Measurements from ENCODE around the gene NDOR1. TPM values are rescaled to one million over a fixed set of nuclear protein-coding genes. Genes with fewer than 3 reads are reported as not detected.
A peak's percentile ranks its signal among the peaks of the same experiment; 100 is the strongest.

The NDOR1 gene
- total RNA-seq, 3 donors from 2014 or later (not counting 1 experiment from before 2014, with no cell fraction given) = 31.1 to 36.0 (median 31.9) TPM

DNA sequence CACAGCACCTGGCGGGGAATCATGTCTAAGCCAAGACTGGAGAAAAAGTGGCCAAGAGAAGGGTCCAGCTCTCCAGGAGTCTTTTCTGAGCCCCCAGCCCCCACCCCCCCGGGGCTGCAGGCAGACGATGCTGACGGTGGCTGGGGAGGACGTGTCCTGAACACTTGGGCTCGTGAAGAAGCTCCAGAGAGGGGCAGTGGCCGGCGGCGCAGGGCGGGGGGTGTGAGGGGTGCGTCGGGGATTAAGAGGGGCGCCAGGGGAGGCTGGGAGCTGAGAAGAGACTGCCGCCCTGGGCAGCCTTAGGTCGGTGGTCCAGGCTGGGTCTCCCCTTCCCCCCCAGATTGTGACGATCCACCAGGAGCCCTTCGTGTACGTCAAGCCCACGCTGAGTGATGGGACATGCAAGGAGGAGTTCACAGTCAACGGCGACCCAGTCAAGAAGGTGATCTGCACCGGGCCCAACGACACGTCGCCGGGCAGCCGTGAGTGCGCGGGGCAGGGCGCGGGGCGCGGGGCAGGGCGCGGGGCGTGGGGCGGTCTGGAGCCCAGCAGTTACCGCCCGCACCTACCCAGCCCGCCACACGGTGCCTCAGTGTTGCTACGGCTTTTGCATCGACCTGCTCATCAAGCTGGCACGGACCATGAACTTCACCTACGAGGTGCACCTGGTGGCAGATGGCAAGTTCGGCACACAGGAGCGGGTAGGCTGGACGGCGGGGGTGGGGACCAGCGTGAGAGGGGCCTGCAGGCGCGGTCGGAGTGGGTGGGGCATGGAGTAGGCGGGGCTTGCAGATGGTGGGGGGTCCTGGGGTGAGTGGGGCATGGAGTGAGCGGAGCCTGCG is 44.6 kb upstream of the NDOR1 start:
- intact Hi-C loops (cut with micrococcal nuclease) = no loop called here
- Mint-ChIP-seq H3K27ac (no peak overlapping the region), H3K27me3 (ENCODE audit: low read depth in 2 of 2) (peaks cover 31 to 45% of the 10 kb centered on the region in 2 donors), H3K4me3 (no peak overlapping the region), H3K4me1 (peaks cover 0 to 5% of the 10 kb centered on the region in 2 donors), H3K9me3 (no peaks in the 10 kb centered on the region), H3K36me3 (no peaks in the 10 kb centered on the region)
- Histone ChIP-seq H3K4me1 (ENCODE audit: control insufficient read depth, insufficient read depth, low read length) (peaks cover 44% of the 10 kb centered on the region), H3K27me3 (ENCODE audit: control insufficient read depth, insufficient read depth, low read length) (peaks cover 55% of the 10 kb centered on the region), H3K27ac (ENCODE audit: low read length) (no peak overlapping the region), H3K9me3 (ENCODE audit: control insufficient read depth, insufficient read depth, low read length) (no peaks in the 10 kb centered on the region), H3K4me3 (ENCODE audit: low read length) (no peak overlapping the region), H3K36me3 (ENCODE audit: control insufficient read depth, insufficient read depth, low read length) (no peaks in the 10 kb centered on the region)
- WGBS (ENCODE audit: insufficient coverage) = 44% methylated on average over 56 of the region's 56 CpGs
- TF ChIP-seq, protein P1, sequence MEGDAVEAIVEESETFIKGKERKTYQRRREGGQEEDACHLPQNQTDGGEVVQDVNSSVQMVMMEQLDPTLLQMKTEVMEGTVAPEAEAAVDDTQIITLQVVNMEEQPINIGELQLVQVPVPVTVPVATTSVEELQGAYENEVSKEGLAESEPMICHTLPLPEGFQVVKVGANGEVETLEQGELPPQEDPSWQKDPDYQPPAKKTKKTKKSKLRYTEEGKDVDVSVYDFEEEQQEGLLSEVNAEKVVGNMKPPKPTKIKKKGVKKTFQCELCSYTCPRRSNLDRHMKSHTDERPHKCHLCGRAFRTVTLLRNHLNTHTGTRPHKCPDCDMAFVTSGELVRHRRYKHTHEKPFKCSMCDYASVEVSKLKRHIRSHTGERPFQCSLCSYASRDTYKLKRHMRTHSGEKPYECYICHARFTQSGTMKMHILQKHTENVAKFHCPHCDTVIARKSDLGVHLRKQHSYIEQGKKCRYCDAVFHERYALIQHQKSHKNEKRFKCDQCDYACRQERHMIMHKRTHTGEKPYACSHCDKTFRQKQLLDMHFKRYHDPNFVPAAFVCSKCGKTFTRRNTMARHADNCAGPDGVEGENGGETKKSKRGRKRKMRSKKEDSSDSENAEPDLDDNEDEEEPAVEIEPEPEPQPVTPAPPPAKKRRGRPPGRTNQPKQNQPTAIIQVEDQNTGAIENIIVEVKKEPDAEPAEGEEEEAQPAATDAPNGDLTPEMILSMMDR (IDR thresholded peaks at IDR 0.05) = no peak
- DNase-seq = no peak
- ATAC-seq = no peak

DNA sequence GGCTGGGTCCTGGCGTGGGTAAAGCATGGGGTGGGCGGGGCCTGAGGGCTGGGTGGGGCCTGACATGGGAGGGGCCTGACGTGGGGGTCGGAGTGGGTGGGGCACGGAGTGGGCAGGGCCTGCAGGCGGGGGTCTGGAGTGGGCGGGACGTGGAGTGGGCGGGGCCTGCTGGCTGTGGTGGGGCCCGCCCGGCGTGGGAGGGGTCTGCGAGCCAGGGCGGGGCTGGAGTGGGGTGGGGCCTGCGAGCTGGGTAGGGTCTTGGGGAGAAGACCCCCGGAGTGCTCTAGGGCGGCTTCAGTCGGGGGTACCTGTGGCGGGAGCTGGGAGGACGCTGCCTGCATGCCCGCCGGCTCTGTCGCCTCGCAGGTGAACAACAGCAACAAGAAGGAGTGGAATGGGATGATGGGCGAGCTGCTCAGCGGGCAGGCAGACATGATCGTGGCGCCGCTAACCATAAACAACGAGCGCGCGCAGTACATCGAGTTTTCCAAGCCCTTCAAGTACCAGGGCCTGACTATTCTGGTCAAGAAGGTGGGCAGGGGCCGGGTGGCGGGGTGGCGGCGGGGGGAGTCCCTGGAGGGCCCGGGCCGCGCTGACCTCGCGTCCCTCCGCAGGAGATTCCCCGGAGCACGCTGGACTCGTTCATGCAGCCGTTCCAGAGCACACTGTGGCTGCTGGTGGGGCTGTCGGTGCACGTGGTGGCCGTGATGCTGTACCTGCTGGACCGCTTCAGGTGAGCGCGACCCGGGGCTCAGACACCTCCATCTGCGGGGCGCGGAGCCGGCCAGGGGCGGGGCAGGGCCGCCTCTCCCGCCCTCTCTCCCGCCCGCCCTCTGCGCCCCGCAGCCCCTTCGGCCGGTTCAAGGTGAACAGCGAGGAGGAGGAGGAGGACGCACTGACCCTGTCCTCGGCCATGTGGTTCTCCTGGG is 43.7 kb upstream of the NDOR1 start:
- no peak for DNase-seq
- peaks cover 0 to 5% of the 10 kb centered on the region in 2 donors for H3K4me1 Mint-ChIP-seq
- TF ChIP-seq, protein P1 (IDR thresholded peaks at IDR 0.05) = no peak

DNA sequence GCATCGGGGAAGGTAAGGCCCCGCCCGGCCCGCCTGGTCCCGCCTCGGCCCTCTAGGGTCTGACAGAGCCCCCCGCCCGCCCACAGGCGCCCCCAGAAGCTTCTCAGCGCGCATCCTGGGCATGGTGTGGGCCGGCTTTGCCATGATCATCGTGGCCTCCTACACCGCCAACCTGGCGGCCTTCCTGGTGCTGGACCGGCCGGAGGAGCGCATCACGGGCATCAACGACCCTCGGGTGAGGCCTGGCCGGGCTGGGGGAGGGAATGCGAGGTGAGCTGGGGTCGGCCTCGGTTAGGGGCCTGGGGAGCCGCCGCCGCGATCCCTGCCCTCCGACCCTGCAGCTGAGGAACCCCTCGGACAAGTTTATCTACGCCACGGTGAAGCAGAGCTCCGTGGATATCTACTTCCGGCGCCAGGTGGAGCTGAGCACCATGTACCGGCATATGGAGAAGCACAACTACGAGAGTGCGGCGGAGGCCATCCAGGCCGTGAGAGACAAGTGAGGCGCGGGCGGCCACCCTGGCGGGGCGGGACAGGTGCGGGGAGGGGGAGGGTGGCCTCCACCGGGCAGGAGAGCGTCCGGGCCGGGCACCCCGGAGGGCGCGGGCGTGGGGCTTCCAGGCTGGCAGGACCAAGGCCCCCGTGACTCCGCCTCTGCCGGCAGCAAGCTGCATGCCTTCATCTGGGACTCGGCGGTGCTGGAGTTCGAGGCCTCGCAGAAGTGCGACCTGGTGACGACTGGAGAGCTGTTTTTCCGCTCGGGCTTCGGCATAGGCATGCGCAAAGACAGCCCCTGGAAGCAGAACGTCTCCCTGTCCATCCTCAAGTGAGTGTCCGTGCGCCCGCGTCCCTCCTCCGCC is 42.8 kb upstream of the NDOR1 start:
- H3K27ac ChIP-seq (ENCODE audit: low read length) = no peak overlapping the region
- peaks cover 28% of the 10 kb centered on the region for H3K4me1 ChIP-seq (ENCODE audit: control insufficient read depth, insufficient read depth, low read length)
- no peaks in the 10 kb centered on the region for H3K36me3 ChIP-seq (ENCODE audit: control insufficient read depth, insufficient read depth, low read length)
- Mint-ChIP-seq H3K27me3 (ENCODE audit: low read depth in 2 of 2) (peaks cover 28 to 52% of the 10 kb centered on the region in 2 donors), H3K36me3 (no peaks in the 10 kb centered on the region), H3K4me3 (peak overlapping the region; percentile 28), H3K4me1 (peaks cover 0 to 5% of the 10 kb centered on the region in 2 donors), H3K27ac (no peak overlapping the region), H3K9me3 (no peaks in the 10 kb centered on the region)
- DNase-seq (peak in 1 of 2 donors; percentile 48), ATAC-seq (peak in 1 of 3 donors; percentile 42)
- peaks cover 58% of the 10 kb centered on the region for H3K27me3 ChIP-seq (ENCODE audit: control insufficient read depth, insufficient read depth, low read length)
- TF ChIP-seq, protein P1 (IDR thresholded peaks at IDR 0.05) = no peak
- 24% methylated on average over 74 of the region's 74 CpGs for WGBS (ENCODE audit: insufficient coverage)
- H3K9me3 ChIP-seq (ENCODE audit: control insufficient read depth, insufficient read depth, low read length) = no peaks in the 10 kb centered on the region
- intact Hi-C loops (cut with micrococcal nuclease) = no loop called here
- H3K4me3 ChIP-seq (ENCODE audit: low read length) = no peak overlapping the region

More for the DNA sequence above, 43.7 kb upstream of the NDOR1 start:
- peaks cover 31 to 52% of the 10 kb centered on the region in 2 donors for H3K27me3 Mint-ChIP-seq (ENCODE audit: low read depth in 2 of 2)
- H3K36me3 ChIP-seq (ENCODE audit: control insufficient read depth, insufficient read depth, low read length) = no peaks in the 10 kb centered on the region
- H3K4me3 ChIP-seq (ENCODE audit: low read length) = no peak overlapping the region
- H3K9me3 ChIP-seq (ENCODE audit: control insufficient read depth, insufficient read depth, low read length) = no peaks in the 10 kb centered on the region
- ATAC-seq = no peak
- no peaks in the 10 kb centered on the region for H3K36me3 Mint-ChIP-seq
- no peak overlapping the region for H3K27ac ChIP-seq (ENCODE audit: low read length)
- WGBS (ENCODE audit: insufficient coverage) = 15% methylated on average over 69 of the region's 71 CpGs
- no peaks in the 10 kb centered on the region for H3K9me3 Mint-ChIP-seq
- H3K27ac Mint-ChIP-seq = no peak overlapping the region
- no peak overlapping the region for H3K4me3 Mint-ChIP-seq
- intact Hi-C loops (cut with micrococcal nuclease) = no loop called here
- H3K27me3 ChIP-seq (ENCODE audit: control insufficient read depth, insufficient read depth, low read length) = peaks cover 64% of the 10 kb centered on the region
- peaks cover 37% of the 10 kb centered on the region for H3K4me1 ChIP-seq (ENCODE audit: control insufficient read depth, insufficient read depth, low read length)
